Stomach (tissue), 4 donors: ENCODE results near the gene TMEM72.

Experiments
- CTCF ChIP-seq, 7 experiments: fragments of 450-650 bp in 4 of 7; fragments of 200-600 bp in 3 of 7; sonication (generic) in 3 of 7; IDR thresholded peaks; one replicate each; pipeline ENCODE4 v1.5.1; 2016 to 2019; ENCODE audit warnings: antibody characterized with exemption in 7 of 7, control low read depth in 2 of 7, mild to moderate bottlenecking in 1 of 7
- POLR2AphosphoS5 ChIP-seq, 3 donors: sonication (generic); formaldehyde crosslinking; IDR thresholded peaks; one replicate each; pipeline ENCODE4 v1.6.1; 2016; ENCODE audit warnings: antibody characterized with exemption in 3 of 3

DNA sequence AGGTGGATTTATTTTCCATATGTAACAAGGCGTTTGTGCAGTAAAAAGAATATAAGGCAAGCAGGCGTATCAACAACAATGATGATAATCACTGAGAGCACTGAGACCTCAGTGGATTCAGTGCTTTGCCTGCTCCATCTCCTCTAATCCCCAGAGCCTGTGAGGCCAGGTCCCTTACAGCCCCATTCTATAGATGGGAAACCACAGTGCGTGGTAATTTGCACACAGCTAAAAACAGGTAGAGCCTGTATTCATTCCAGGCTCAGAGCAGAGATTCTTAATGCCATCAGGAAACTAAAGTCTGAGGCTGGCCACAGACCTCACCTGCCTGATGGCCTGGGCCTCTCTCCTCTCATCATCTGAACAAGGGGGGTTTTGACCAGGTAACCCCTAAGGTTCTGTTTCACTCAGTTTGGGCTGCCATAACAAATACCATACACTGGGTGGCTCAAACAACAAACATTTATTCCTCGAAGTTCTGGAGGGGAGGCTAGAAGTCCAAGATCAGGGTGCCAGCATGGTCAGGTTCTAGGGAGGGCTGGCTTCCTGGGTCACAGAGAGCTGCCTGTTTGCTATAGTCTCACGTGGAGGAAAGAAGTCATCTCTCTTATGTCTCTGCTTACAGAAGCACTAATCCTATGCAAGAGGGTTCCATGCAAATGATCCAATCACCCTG, 38.1 kb downstream of the TMEM72 start:
- TF ChIP-seq CTCF (IDR thresholded peaks at IDR 0.05) (no peak), POLR2AphosphoS5 (IDR thresholded peaks at IDR 0.05) (no peak)
